ENCODE data around the gene C1QTNF9B.
"Not testable (repeated sequence)": the region's sequence is repeated elsewhere in the genome, so short reads cannot be mapped to it uniquely, and the experiment has no call there.

C1QTNF9B gene

GRCh38 chr13:23893791-23894190 lies 3.5 kb downstream of the C1QTNF9B start:
- DNase-seq (ENCODE audit: low read depth): not testable (repeated sequence)

GRCh38 chr13:23889615-23890607 lies 7.4 kb downstream of the C1QTNF9B start:
- no peak for DNase-seq (ENCODE audit: low read depth)

GRCh38 chr13:23888658-23889614 lies 8.4 kb downstream of the C1QTNF9B start, which contains the start of gene MIPEP:
Gene MIPEP, minus strand, starts transcription at chr13:23889400. Its CDS starts 80 bp downstream, at chr13:23889320.
- peak; percentile 91 for DNase-seq (ENCODE audit: low read depth)

- DNase-seq (ENCODE audit: low read depth): not testable (repeated sequence)
Measured at GRCh38 chr13:23884361-23884760, 12.9 kb downstream of the C1QTNF9B start.

GRCh38 chr13:23883255-23883654 lies 14.0 kb downstream of the C1QTNF9B start:
- no peak for DNase-seq (ENCODE audit: low read depth)

GRCh38 chr13:23881402-23881800 lies 15.9 kb downstream of the C1QTNF9B start:
- DNase-seq (ENCODE audit: low read depth): not testable (repeated sequence)

- not testable (repeated sequence) for DNase-seq (ENCODE audit: low read depth)
Measured at GRCh38 chr13:23880493-23881401, 16.6 kb downstream of the C1QTNF9B start.

GRCh38 chr13:23877286-23877685 lies 20.0 kb downstream of the C1QTNF9B start:
- no peak for DNase-seq (ENCODE audit: low read depth)

- no peak for DNase-seq (ENCODE audit: low read depth)
Measured at GRCh38 chr13:23876265-23876664, 21.0 kb downstream of the C1QTNF9B start.

- no peak for DNase-seq (ENCODE audit: low read depth)
Measured at GRCh38 chr13:23871616-23872220, 25.6 kb downstream of the C1QTNF9B start.

- DNase-seq (ENCODE audit: low read depth): no peak
Measured at GRCh38 chr13:23870356-23871140, 26.8 kb downstream of the C1QTNF9B start.

- no peak for DNase-seq (ENCODE audit: low read depth)
Measured at GRCh38 chr13:23868521-23868920, 28.8 kb downstream of the C1QTNF9B start.

- no peak for DNase-seq (ENCODE audit: low read depth)
Measured at GRCh38 chr13:23867027-23867491, 30.2 kb downstream of the C1QTNF9B start.

- DNase-seq (ENCODE audit: low read depth): no peak
Measured at GRCh38 chr13:23866420-23867026, 30.8 kb downstream of the C1QTNF9B start.

GRCh38 chr13:23865906-23866305 lies 31.4 kb downstream of the C1QTNF9B start:
- DNase-seq (ENCODE audit: low read depth): no peak

- DNase-seq (ENCODE audit: low read depth): no peak
Measured at GRCh38 chr13:23865026-23865425, 32.3 kb downstream of the C1QTNF9B start.

- no peak for DNase-seq (ENCODE audit: low read depth)
Measured at GRCh38 chr13:23861310-23861709, 36.0 kb downstream of the C1QTNF9B start.

GRCh38 chr13:23859904-23860303 lies 37.4 kb downstream of the C1QTNF9B start:
- no peak for DNase-seq (ENCODE audit: low read depth)

GRCh38 chr13:23859455-23859854 lies 37.8 kb downstream of the C1QTNF9B start:
- DNase-seq (ENCODE audit: low read depth): no peak
